GM21723 (cell line): ENCODE data around the gene URB1.
"Not testable (repeated sequence)": the region's sequence is repeated elsewhere in the genome, so short reads cannot be mapped to it uniquely, and the experiment has no call there.

Source experiments
- ATAC-seq: cut with Tn5 transposase; IDR thresholded peaks from one replicate; pipeline ENCODE4 v1.9.1; 2021; ENCODE audit warnings: mild to moderate bottlenecking, moderate library complexity; ENCODE audit not compliant: unreplicated experiment

URB1 gene

GRCh38 chr21:32372755-32373154 lies 20.1 kb downstream of the URB1 start:
- no peak for ATAC-seq

GRCh38 chr21:32371913-32372314 lies 20.9 kb downstream of the URB1 start:
- no peak for ATAC-seq

GRCh38 chr21:32370998-32371766 lies 21.6 kb downstream of the URB1 start:
- no peak for ATAC-seq

GRCh38 chr21:32368961-32369360 lies 23.9 kb downstream of the URB1 start:
- not testable (repeated sequence) for ATAC-seq

- ATAC-seq: no peak
Measured at GRCh38 chr21:32368386-32368785, 24.4 kb downstream of the URB1 start.

- ATAC-seq: no peak
Measured at GRCh38 chr21:32367158-32367557, 25.7 kb downstream of the URB1 start.

- ATAC-seq: no peak
Measured at GRCh38 chr21:32366191-32366590, 26.6 kb downstream of the URB1 start.

- no peak for ATAC-seq
Measured at GRCh38 chr21:32364796-32365195, 28.0 kb downstream of the URB1 start.

- ATAC-seq: no peak
Measured at GRCh38 chr21:32364387-32364786, 28.4 kb downstream of the URB1 start.

- no peak for ATAC-seq
Measured at GRCh38 chr21:32360401-32360975, 32.3 kb downstream of the URB1 start.

- no peak for ATAC-seq
Measured at GRCh38 chr21:32359719-32360260, 33.0 kb downstream of the URB1 start.

GRCh38 chr21:32356874-32357395 lies 35.9 kb downstream of the URB1 start:
- no peak for ATAC-seq

GRCh38 chr21:32353002-32353711 lies 39.7 kb downstream of the URB1 start:
- ATAC-seq: no peak

GRCh38 chr21:32352526-32352925 lies 40.3 kb downstream of the URB1 start:
- no peak for ATAC-seq

- no peak for ATAC-seq
Measured at GRCh38 chr21:32351428-32351827, 41.4 kb downstream of the URB1 start.

- no peak for ATAC-seq
Measured at GRCh38 chr21:32350981-32351380, 41.8 kb downstream of the URB1 start.

GRCh38 chr21:32350211-32350980 lies 42.4 kb downstream of the URB1 start:
- ATAC-seq: no peak

GRCh38 chr21:32349333-32349944 lies 43.4 kb downstream of the URB1 start:
- no peak for ATAC-seq

- ATAC-seq: no peak
Measured at GRCh38 chr21:32348604-32349332, 44.0 kb downstream of the URB1 start.

GRCh38 chr21:32347977-32348376 lies 44.8 kb downstream of the URB1 start:
- ATAC-seq: no peak
